Measurements from ENCODE around the gene XPO5.
"Not testable (repeated sequence)": the region's sequence is repeated elsewhere in the genome, so short reads cannot be mapped to it uniquely, and the experiment has no call there.

XPO5 gene

DNA sequence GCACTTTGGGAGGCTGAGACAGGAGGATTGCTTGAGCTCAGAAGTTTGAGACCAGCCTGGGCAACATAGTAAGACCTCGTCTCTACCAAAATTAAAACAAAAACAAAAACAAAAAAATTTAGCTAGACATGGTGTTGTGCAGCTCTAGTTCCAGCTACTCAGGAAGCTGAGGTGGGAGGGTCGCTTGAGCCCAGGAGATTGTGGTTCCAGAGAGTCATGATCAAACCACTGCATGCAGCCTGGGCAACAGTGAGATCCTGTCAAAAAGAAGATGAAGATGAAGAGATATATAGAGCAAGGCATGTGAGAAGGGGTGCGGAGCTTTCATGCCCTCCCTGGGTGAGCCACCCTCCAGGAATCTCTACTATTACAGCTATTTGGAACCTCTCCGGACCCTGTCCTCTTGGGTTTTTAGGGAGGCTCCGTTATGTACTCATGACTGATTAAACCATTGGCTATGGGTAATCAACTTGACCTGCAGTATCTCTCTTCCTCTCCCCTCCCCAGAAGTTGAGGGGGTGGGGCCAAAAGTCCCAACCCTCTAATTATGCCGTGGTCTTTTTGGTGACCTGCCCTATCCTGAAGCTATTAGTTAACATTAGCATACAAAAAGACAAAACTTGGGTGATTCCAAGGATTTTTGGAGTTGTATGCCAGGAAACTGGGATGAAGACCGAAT is 9.2 kb upstream of the XPO5 start:
- peak; percentile 28 for DNase-seq (ENCODE audit: low spot score)

- no peak for DNase-seq (ENCODE audit: low spot score)
These were observed 7.1 kb upstream of the XPO5 start for GRCh38 chr6:43582911-43583310.

DNA sequence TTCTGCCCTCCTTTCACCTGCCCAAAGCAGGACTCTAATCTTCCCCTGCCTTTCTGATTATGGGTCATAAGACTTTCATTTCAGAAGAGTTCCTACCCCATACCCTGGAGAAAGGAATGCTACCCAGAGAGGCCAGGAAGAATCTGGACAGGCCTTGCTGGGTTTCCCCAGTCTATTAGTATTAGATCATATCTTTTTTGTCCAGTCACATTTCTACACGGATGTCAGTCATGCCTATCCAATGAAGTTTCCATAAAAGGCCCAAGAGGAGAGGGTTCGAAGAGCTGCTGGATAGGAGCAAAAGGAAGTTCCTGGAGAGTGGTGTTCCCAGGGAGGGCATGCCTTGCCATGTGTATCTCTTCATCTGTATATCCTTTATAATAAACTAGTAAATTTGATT is 3.3 kb upstream of the XPO5 start:
- peak; percentile 6 for DNase-seq (ENCODE audit: low spot score)

GRCh38 chr6:43578748-43579147 is 2.9 kb upstream of the XPO5 start:
- peak; percentile 10 for DNase-seq (ENCODE audit: low spot score)

DNA sequence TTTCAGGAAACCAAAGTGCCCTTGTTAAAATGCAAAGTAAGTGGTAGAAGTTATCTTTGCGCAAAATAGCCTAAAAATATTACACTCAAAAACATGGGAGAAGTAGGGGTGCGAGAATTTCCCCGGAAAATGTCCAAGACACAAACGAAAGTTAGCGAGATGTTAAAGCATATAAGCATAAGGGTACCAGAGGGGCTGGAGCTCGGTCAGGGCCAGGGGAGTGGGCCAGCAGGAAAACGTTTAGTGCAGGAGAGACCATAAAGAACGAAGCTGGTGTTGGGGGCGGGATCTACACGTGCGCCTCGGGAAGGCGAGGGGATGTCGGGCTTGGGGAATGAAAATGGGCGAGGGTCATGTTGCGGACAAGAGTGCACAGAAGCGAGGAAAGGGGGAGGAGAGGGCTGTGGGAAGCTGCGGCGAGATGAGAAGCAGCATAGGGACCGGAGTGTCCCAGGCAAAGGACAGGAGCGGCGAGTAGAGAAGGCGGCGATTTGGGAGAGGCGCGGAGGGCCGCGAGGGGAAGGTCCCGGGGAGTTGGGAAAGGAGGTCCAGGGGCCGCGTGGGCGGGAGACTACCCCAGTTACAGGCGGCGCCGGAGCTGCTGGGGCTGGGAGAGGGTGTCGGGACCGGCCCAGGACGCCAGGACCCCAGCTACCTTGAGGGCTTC is 600 bp downstream of the XPO5 start:
- peak; percentile 46 for DNase-seq (ENCODE audit: low spot score)

GRCh38 chr6:43572015-43572414 is 3.8 kb downstream of the XPO5 start:
- no peak for DNase-seq (ENCODE audit: low spot score)

DNA sequence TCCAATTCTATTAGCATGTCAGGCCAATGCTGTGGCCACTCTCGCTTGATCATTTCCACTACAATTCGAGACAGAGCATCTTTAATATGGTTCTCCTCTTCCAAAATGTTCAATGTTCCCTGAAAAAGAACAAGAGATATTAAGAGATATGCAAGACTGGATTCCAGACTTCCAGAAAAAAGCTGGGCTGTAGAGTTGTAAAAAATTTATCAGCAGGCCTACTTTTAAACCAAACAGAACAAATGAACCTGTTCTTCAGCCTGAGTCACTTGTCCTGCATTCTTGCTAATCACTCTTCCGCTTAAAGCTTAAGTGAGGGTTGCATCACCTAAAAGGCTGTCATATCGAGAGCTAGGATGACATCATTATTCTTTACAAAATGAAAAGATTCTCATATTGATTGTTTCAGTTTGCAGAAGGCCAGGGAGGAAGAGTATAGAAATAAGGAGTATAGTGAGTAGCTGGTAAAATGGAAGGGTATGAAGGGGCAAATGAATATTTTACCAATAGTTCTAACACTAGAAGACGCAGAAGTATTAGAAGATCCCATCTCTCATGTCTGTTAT is 4.9 kb downstream of the XPO5 start:
- DNase-seq (ENCODE audit: low spot score) = no peak

GRCh38 chr6:43559328-43559727 is 16.5 kb downstream of the XPO5 start:
- DNase-seq (ENCODE audit: low spot score) = no peak

DNA sequence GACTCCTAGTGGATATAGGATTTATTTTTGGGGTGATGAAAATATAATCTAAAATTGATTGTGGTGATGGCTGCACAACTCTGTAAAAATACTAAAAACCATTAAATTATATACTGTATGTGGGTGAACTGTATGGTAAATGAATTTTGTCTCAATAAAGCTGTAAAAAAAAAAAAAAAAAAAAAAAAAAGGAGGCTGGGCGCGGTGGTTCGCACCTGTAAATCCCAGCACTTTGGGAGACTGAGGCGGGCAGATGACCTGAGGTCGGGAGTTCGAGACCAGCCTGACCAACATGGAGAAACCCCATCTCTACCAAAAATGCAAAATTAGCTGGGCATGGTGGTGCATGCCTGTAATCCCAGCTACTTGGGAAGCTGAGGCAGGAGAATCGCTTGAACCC is 18.2 kb downstream of the XPO5 start:
- DNase-seq (ENCODE audit: low spot score) = not testable (repeated sequence)

GRCh38 chr6:43547222-43547621 is 28.6 kb downstream of the XPO5 start:
- no peak for DNase-seq (ENCODE audit: low spot score)

DNA sequence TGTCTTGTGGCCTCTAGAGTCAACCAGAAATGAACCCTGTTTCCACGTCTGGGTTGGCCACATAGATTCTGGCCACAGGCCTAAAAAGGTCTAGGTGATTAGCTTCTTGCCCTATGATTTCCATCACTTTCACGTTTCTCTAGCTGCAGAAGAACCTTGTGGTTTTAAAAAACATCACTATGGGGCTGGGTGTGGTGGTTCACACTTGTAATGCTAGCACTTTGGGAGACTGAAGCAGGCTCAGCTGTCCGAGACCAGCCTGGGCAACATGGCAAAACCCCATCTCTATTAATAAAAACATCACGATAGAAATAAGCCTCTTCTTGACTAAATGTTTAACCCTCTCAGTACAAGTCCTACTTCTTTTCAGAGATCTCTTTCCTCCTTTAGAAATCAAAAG is 31.4 kb downstream of the XPO5 start:
- no peak for DNase-seq (ENCODE audit: low spot score)

DNA sequence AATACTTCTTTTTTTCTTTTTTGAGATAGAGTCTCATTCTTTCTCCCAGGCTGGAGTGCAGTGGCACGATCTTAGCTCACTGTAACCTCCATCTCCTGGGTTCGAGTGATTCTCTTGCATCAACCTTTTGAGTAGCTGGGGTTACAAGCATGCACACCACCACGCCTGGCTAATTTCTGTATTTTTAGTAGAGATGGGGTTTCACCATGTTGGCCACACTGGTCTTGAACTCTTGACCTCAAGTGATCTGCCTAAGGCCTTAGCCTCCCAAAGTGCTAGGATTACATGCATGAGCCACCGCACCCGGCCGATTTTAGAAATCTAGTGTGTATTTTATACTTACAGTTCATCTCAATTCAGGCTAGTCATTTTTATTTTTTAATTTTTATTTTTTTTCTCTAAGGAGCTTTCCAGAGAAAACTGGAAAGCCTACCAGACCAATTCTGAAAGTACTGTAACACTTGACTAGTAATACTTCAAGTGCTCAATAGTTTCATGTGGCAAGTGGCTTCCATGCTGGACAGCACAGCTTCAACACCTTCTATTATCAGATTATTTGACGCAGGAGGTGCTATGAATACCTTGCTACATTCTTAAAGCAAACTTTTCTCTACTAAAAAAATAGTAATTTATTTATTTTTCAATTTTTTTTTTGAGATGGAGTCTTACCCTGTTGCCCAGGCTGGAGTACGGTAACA is 33.9 kb downstream of the XPO5 start:
- DNase-seq (ENCODE audit: low spot score) = no peak

DNA sequence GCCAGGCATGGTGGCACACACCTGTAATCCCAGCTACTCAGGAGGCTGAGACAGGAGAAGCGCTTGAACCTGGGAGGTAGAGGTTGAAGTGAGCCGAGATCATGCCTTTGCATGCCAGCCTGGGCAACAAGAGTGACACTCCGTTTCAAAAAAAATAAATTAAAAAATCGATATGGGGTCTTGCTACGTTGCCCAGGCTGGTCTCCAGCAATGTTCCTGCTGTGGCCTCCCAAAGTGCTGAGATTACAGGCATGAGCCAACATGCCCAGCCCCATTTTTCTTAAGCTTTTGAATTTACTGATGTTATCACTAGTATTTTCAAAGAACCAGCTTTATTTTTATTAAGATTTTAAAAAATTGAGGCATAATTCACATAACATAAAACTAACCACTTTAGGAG is 35.3 kb downstream of the XPO5 start:
- no peak for DNase-seq (ENCODE audit: low spot score)

DNA sequence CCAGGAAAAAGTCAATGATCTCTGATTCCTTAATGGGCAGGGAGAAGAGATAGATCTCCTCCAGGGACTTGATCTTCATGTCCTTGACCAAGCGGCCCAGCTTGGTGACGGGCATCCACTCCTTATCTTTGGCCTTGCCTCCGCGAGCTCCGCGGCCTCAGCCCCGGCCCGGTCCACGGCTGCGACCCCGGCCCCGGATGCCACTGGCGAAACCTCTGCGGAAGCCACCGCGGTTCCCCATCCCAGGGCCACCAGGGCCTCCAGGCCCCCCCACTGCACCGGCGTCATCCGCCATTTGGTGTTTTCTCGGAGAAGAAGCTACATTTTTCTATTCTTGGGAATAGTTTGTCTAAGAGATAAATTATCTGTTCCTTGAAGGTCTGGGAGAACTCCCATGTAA is 36.4 kb downstream of the XPO5 start:
- not testable (repeated sequence) for DNase-seq (ENCODE audit: low spot score)

DNA sequence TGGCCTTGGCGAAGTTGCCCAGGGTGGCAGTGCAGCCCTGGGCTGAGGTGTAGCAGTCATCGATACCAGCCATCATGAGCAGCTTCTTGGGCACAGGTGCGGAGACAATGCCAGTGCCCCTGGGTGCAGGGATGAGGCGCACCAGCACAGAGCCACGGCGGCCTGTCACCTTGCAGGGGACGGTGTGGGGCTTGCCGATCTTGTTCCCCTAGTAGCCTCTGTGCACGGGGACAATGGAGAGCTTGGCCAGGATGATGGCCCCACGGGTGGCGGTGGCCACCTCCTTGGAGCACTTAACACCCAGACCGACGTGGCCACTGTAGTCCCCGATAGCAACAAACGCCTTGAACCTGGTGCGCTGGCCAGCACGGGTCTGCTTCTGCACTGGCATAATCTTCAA is 36.9 kb downstream of the XPO5 start:
- DNase-seq (ENCODE audit: low spot score) = not testable (repeated sequence)

DNA sequence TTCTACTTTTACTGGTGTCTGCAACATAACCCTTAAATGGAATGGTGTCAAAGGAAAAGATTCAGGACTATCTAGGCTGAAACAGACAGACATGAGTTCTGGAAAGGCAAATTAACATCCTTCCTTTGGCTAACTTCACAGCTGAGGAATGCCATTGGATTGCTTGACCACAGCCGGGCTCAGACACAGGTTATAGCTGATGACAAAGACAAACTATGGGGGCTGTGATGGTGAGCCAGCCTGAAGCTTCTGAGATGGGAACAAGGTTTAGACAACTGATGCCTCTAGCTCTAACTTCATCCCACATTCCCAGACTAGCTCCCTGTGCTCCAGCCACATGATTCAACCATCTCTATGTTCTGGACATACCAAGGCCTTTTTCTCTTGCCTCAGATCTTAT is 43.6 kb downstream of the XPO5 start:
- DNase-seq (ENCODE audit: low spot score) = no peak

- DNase-seq (ENCODE audit: low spot score) = no peak
These were observed 51.3 kb downstream of the XPO5 start for GRCh38 chr6:43524483-43524961.

- no peak for DNase-seq (ENCODE audit: low spot score)
These were observed 52.6 kb downstream of the XPO5 start for GRCh38 chr6:43523284-43523683.

GRCh38 chr6:43522547-43523261 is 53.1 kb downstream of the XPO5 start:
- DNase-seq (ENCODE audit: low spot score) = no peak

GRCh38 chr6:43521836-43522235 is 54.0 kb downstream of the XPO5 start:
- DNase-seq (ENCODE audit: low spot score) = no peak

DNA sequence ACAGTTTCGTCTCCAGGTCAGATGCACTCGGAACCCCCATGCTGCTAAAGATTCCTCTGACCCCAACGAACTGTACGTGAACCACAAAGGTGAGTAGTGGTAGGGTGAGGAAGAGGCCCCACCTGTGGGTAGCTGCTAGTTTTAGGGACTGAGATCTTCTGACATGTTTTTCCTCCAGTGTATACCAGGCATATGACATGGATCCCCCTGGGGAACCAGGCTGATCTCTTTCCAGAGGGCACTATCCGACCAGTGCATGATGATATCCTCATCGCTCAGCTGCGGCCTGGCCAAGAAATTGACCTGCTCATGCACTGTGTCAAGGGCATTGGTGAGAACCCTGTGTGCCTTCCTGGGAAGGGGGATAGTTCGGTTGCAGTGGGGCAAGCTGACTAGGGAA is 55.7 kb downstream of the XPO5 start:
- DNase-seq (ENCODE audit: low spot score) = no peak
